ENCODE data around the gene RUFY1.
"Not testable (repeated sequence)": the region's sequence is repeated elsewhere in the genome, so short reads cannot be mapped to it uniquely, and the experiment has no call there.

RUFY1 gene

DNA sequence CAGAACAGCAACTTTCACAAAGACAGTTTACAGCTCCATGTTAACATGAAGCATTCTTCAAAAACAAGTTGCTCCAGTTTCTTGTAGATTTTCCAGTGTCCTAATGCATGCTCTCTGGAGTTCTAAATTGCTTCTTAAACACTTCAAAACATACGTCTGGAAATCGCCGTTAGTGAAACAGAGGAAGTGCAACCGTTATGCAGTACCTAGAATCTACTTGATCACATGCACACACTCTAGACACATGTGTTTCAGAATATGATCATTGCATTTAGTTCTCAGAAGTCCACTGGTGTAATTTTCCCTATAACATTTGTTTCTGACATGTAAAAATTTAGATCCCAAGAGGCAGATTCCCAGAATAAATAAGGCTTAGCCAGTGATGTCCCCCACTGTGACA lies 41.1 kb upstream of the RUFY1 start:
- no peaks in the 10 kb centered on the region for H3K27me3 ChIP-seq
- no peak overlapping the region for H3K4me3 ChIP-seq (ENCODE audit: low read depth, low read length)
- H3K36me3 ChIP-seq = no peaks in the 10 kb centered on the region
- TF ChIP-seq, protein P1, sequence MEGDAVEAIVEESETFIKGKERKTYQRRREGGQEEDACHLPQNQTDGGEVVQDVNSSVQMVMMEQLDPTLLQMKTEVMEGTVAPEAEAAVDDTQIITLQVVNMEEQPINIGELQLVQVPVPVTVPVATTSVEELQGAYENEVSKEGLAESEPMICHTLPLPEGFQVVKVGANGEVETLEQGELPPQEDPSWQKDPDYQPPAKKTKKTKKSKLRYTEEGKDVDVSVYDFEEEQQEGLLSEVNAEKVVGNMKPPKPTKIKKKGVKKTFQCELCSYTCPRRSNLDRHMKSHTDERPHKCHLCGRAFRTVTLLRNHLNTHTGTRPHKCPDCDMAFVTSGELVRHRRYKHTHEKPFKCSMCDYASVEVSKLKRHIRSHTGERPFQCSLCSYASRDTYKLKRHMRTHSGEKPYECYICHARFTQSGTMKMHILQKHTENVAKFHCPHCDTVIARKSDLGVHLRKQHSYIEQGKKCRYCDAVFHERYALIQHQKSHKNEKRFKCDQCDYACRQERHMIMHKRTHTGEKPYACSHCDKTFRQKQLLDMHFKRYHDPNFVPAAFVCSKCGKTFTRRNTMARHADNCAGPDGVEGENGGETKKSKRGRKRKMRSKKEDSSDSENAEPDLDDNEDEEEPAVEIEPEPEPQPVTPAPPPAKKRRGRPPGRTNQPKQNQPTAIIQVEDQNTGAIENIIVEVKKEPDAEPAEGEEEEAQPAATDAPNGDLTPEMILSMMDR (IDR thresholded peaks at IDR 0.05; ENCODE audit: low read depth, low read length) = no peak
- no peaks in the 10 kb centered on the region for H3K4me1 ChIP-seq
- H3K9me3 ChIP-seq = no peaks in the 10 kb centered on the region
- no peak for DNase-seq

DNA sequence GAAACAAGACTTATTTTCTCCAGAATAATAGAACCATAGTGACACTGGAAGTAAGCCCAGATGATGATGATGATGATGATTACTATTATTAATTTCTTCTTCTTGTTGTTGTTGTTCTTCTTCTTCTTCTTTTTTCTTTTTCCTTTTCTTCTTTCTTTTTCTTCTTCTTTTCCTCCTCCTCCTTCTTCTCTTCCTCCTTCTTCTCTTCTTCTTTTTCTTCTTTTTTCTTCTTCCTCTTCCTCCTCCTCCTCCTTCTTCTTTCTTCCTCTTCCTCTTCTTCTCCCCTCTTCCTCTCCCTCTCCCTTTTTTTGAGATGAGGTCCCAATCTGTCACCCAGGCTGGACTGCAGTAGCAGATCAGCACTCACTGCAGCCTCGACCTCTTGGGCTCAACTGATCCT lies 40.5 kb upstream of the RUFY1 start:
- no peaks in the 10 kb centered on the region for H3K4me1 ChIP-seq
- TF ChIP-seq, protein P1 (IDR thresholded peaks at IDR 0.05; ENCODE audit: low read depth, low read length) = no peak
- no peaks in the 10 kb centered on the region for H3K36me3 ChIP-seq
- no peaks in the 10 kb centered on the region for H3K9me3 ChIP-seq
- no peak for DNase-seq
- H3K27me3 ChIP-seq = no peaks in the 10 kb centered on the region
- no peak overlapping the region for H3K4me3 ChIP-seq (ENCODE audit: low read depth, low read length)

DNA sequence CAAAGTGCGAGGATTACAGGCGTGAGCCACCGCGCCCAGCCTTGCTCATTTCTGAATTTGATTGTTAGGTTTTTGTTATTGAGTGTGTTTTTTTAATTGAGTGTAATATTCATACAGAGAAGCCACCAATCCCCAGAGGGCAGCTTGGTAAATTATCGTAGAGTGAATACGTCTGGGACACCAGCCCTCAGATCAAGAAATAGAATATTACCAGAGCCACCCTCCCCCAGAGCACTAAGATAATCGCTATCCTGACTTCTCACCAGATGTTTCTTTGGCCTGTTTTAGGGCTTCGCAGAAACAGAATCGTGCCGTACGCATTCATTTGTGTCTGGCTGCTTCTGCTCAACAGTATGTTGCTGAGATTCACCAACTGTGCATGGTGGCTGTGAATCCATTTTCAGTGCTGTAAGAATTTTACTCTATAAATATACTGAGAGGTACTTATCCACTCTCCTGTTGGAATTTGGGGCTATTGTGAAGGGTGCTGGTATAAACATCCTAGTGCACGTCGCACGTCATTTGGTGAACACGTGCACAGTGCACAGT lies 37.8 kb upstream of the RUFY1 start:
- TF ChIP-seq, protein P1 (IDR thresholded peaks at IDR 0.05; ENCODE audit: low read depth, low read length) = no peak
- no peaks in the 10 kb centered on the region for H3K27me3 ChIP-seq
- H3K4me3 ChIP-seq (ENCODE audit: low read depth, low read length) = no peak overlapping the region

DNA sequence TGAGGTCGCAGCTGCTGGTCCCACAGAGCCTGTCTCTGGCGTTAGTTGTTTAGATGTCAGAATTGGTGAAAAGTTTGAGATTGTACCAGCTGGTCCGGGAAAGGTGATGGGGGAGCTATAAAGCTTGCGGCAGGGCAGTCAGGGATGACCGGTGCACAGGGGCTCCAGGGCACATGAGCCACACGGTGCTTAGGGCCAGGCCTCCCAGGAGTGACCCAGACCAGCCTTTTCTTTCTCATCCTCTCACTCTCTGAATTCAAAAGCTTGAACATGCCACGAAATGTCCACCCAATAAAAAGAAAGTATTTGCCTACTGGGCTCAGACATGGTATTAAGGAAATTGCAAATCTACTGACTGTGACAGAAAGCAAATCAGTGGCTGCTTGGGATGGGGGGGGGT lies 34.9 kb upstream of the RUFY1 start:
- not testable (repeated sequence) for DNase-seq; H3K36me3 ChIP-seq; H3K27me3 ChIP-seq; H3K9me3 ChIP-seq; H3K4me1 ChIP-seq; H3K4me3 ChIP-seq (ENCODE audit: low read depth, low read length)

More for the DNA sequence above, 37.8 kb upstream of the RUFY1 start:
- no peak for DNase-seq
- Histone ChIP-seq H3K4me1 (no peaks in the 10 kb centered on the region), H3K9me3 (no peaks in the 10 kb centered on the region), H3K36me3 (no peaks in the 10 kb centered on the region)

DNA sequence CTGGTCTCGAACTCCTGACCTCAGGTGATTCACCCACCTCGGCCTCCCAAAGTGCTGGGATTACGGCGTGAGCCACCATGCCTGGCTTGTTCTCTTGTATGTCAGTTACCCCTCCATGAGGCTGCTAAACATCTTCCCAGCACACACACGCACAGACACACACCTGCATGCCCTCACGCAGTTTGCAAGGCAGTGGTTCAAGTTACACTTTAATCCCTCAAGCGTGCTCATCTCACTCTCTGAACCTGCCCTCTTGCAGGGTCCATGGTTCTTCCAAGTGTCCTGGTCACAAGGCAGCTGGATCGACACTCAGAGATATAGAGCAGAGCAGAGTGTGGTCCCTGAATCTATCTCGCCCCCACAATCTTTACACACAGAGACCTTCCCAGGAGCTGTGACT lies 34.1 kb upstream of the RUFY1 start:
- no peaks in the 10 kb centered on the region for H3K4me1 ChIP-seq
- TF ChIP-seq, protein P1 (IDR thresholded peaks at IDR 0.05; ENCODE audit: low read depth, low read length) = no peak

DNA sequence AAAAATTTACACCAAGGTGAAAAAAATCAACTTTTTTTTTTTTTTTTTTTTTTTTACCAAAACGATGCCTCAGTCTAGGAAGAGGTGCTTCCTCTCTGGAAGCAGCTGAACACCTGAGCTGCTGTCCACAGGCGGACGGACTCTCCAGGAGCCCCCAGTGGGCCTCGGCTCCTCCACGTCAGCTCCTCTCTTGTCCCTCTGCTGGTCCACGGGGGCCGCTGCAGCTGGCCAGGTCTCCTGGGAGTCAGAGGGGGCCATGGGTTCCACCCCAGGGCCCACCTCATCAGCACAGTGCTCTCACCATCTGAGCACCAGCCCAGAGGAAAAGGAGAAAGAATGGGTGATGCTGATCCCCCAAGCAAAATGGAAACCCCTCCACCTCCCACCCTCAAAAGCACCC lies 32.6 kb upstream of the RUFY1 start:
- H3K4me3 ChIP-seq (ENCODE audit: low read depth, low read length); H3K27me3 ChIP-seq; H3K4me1 ChIP-seq; H3K36me3 ChIP-seq; H3K9me3 ChIP-seq; DNase-seq: not testable (repeated sequence)

More for the DNA sequence above, 34.1 kb upstream of the RUFY1 start:
- Histone ChIP-seq H3K36me3 (no peaks in the 10 kb centered on the region), H3K4me3 (ENCODE audit: low read depth, low read length) (no peak overlapping the region), H3K9me3 (no peaks in the 10 kb centered on the region), H3K27me3 (no peaks in the 10 kb centered on the region)
- DNase-seq = no peak

DNA sequence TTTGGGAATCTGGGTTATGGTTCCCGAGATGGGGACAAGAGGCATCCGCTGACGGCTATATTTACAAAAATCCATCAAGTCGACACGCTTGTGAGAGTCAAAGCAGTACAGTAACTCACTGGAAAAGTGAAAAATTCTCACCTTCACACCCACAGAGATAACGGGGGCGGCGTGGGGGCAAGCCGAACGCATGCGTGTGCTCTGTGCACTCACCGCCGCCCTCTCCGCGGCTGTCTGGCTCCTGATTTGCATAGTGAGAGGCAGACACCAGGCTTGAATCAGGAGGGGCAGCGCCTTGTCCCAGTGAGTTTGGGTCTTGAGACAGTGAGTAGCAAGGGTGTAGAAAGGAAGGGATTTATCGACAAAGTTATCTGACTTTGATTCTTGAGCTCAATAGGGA lies 32.0 kb upstream of the RUFY1 start:
- not testable (repeated sequence) for DNase-seq; H3K9me3 ChIP-seq; H3K27me3 ChIP-seq; H3K36me3 ChIP-seq; H3K4me3 ChIP-seq (ENCODE audit: low read depth, low read length); H3K4me1 ChIP-seq

DNA sequence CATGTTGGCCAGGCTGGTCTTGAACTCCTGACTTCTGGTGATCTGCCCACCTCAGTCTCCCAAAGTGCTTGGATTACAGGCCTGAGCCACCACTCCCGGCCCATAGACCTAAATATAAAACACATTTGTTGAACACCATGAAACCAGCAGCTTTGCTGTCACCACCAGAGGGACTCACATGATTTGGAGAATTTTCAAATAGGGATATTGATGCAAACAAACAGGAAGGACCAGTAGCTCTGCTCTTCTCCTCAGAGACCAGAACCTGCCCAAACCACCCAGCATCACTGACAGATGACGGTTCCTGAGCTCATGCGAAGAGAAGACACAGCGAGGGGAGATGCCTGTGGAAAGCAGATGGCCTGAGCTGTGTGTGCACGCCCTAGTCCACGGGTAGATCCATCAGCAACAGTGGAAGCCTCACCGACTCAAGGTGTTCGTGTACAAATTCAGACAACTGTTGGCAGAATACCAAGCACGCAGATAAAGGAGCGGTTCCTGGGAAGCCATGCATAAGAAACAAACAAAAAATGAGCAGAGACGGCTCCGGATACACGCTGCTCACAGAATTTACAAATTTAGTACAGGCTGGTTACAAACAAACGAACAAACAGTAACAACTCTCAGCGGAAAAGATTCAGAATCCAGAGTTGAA lies 30.8 kb upstream of the RUFY1 start:
- not testable (repeated sequence) for H3K27me3 ChIP-seq; DNase-seq; H3K4me1 ChIP-seq; H3K36me3 ChIP-seq; H3K4me3 ChIP-seq (ENCODE audit: low read depth, low read length); H3K9me3 ChIP-seq

DNA sequence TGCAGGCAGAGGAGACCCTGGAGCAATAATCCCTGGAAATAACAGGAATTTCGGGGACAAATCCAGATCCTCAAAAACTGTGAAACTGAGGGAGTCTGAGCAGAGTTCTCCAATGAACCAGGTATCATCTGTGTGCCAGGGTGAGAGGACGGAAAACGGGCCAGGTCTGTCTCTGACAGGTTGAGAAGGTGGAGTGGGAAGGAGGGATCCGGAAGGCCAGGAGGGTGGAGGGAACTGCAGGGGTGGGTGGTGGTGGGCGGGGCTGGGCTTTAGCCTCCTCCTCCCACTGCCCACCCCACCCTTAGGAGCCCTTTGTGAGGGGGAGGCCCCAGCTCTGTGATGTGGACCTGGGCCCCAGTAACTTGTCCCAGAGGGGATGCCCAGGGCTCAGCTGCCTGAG lies 28.2 kb upstream of the RUFY1 start:
- H3K9me3 ChIP-seq, DNase-seq: not testable (repeated sequence)

More for the DNA sequence above, 28.2 kb upstream of the RUFY1 start:
- H3K36me3 ChIP-seq; H3K4me1 ChIP-seq; H3K27me3 ChIP-seq; H3K4me3 ChIP-seq (ENCODE audit: low read depth, low read length): not testable (repeated sequence)
